ENCODE results near the gene RLN1.

DNA sequence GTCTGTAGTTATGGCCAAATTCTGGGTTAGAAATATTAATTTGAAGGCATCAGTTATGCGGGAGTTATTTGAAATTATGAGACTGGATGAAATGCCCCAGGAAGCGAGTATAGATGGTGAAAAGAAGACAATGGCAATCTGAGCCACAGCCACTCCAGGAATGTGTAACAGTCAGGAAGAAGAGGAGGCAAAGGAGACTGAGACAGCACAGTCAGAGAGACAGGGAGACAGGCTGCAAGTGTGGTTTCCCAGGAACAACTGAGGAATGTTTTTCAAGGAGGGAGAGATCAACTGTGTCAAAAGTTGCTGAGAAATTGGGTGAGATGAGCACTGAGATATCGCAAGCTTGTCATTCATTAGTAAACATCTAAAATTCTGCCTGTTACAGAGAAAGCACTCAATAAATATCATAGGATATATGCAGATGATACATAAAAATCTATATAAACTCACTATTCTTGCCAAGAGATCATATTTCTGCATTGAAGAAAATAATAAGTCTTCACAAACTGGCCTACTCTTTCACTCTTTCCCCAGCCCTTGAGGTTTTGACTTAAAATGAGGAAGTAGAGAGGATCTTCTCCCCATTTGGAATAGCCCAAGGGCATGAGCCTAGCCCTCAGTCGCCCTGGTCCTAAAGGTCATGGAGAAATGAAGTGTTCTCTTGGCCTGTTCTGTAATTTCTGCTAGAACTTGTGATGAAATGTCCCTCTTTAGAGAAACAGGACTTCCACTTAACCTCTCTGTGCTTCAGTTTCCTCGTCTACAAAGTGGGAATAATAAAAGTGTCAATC, 48.5 kb upstream of the RLN1 start:
- TF ChIP-seq POLR2A (IDR thresholded peaks at IDR 0.05) = no peak
- TF ChIP-seq, protein P1, sequence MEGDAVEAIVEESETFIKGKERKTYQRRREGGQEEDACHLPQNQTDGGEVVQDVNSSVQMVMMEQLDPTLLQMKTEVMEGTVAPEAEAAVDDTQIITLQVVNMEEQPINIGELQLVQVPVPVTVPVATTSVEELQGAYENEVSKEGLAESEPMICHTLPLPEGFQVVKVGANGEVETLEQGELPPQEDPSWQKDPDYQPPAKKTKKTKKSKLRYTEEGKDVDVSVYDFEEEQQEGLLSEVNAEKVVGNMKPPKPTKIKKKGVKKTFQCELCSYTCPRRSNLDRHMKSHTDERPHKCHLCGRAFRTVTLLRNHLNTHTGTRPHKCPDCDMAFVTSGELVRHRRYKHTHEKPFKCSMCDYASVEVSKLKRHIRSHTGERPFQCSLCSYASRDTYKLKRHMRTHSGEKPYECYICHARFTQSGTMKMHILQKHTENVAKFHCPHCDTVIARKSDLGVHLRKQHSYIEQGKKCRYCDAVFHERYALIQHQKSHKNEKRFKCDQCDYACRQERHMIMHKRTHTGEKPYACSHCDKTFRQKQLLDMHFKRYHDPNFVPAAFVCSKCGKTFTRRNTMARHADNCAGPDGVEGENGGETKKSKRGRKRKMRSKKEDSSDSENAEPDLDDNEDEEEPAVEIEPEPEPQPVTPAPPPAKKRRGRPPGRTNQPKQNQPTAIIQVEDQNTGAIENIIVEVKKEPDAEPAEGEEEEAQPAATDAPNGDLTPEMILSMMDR (IDR thresholded peaks at IDR 0.05) = no peak

All from right lobe of liver (tissue), 4 donors.